CD4-positive, alpha-beta memory T cell (primary cell): ENCODE measurements around the gene NKD2. TPM values are rescaled to one million over a fixed set of nuclear protein-coding genes. Genes with fewer than 3 reads are reported as not detected.
A peak's percentile ranks its signal among the peaks of the same experiment; 100 is the strongest.

Experiments used
- CTCF ChIA-PET: fragments of 350-600 bp; sonication (Branson Sonifier 250); formaldehyde crosslinking; loops from one replicate; lab custom pipeline; 2021; ENCODE audit warnings: inconsistent platforms; ENCODE audit not compliant: partially characterized antibody; lab: Charles Lee
- POLR2A ChIA-PET: fragments of 350-600 bp; sonication (Branson Sonifier 250); formaldehyde crosslinking; loops from one replicate; lab custom pipeline; 2021; ENCODE audit not compliant: partially characterized antibody; lab: Charles Lee
- DNase-seq, 5 donors: peaks; one replicate each; pipeline versions ENCODE4 v3.0.0 to v3.0.0-alpha.2; 2020 to 2022; ENCODE audit warnings: mixed read lengths in 1 of 5
- H3K27ac ChIP-seq: one replicate; pipeline ENCODE4 v1.7.0; 2013; ENCODE audit warnings: low read depth, low read length
- H3K27me3 ChIP-seq: 2 replicates; pipeline ENCODE4 v1.7.0; 2013; ENCODE audit warnings: mild to moderate bottlenecking, low read length, moderate library complexity; ENCODE audit not compliant: insufficient read depth
- H3K36me3 ChIP-seq: 2 replicates; pipeline ENCODE4 v1.7.0; 2013; ENCODE audit warnings: mild to moderate bottlenecking, low read length, moderate library complexity; ENCODE audit not compliant: insufficient read depth
- H3K4me1 ChIP-seq: 2 replicates; pipeline ENCODE4 v1.7.0; 2013; ENCODE audit warnings: mild to moderate bottlenecking, low read length, moderate library complexity; ENCODE audit not compliant: insufficient read depth
- H3K4me3 ChIP-seq, 2 donors: one replicate each; pipeline ENCODE4 v1.7.0; 2013; ENCODE audit warnings: low read length in 2 of 2, mild to moderate bottlenecking in 1 of 2
- H3K9me3 ChIP-seq, 2 donors: one replicate each; pipeline ENCODE4 v1.7.0; 2013; ENCODE audit warnings: low read length in 2 of 2, control low read depth in 1 of 2; ENCODE audit not compliant: control insufficient read depth in 1 of 2
- H3K27ac Mint-ChIP-seq, 7 donors: one replicate each; pipeline ENCODE4 v1.8.0; 2020 to 2021; ENCODE audit warnings: mixed read lengths in 7 of 7, mild to moderate bottlenecking in 6 of 7, inconsistent platforms in 3 of 7, moderate library complexity in 3 of 7
- H3K27me3 Mint-ChIP-seq, 2 donors: one replicate each; pipeline ENCODE4 v1.8.0; 2020 to 2021; ENCODE audit warnings: mixed read lengths in 2 of 2
- H3K36me3 Mint-ChIP-seq, 2 donors: one replicate each; pipeline ENCODE4 v1.8.0; 2020 to 2021; ENCODE audit warnings: mixed read lengths in 2 of 2, inconsistent platforms in 1 of 2, mild to moderate bottlenecking in 1 of 2
- H3K4me1 Mint-ChIP-seq, 4 donors: one replicate each; pipeline ENCODE4 v1.8.0; 2020 to 2021; ENCODE audit warnings: mixed read lengths in 4 of 4, mild to moderate bottlenecking in 1 of 4
- H3K4me3 Mint-ChIP-seq, 8 donors: one replicate each; pipeline ENCODE4 v1.8.0; 2020 to 2021; ENCODE audit warnings: mixed read lengths in 8 of 8, mild to moderate bottlenecking in 7 of 8, moderate library complexity in 6 of 8, inconsistent platforms in 3 of 8
- H3K9me3 Mint-ChIP-seq, 8 donors: one replicate each; pipeline ENCODE4 v1.8.0; 2020 to 2021; ENCODE audit warnings: mixed read lengths in 8 of 8, mild to moderate bottlenecking in 5 of 8, inconsistent platforms in 3 of 8, moderate library complexity in 1 of 8
- intact Hi-C: fragments of 100-400 bp; cut with micrococcal nuclease; formaldehyde crosslinking; loops from one replicate; pipeline ENCODE4 v1.15.1; 2023
- polyA plus RNA-seq, 2 donors: library from polyadenylated mRNA; unstranded; fragments of 300-500 nt; fragmentation: Illumina TruSeq; gene quantifications; one replicate each; pipeline ENCODE4 v1.2.3, GENCODE V29; 2021
- total RNA-seq, 2 experiments: library from RNA; stranded (reverse); gene quantifications; one replicate each; pipeline ENCODE4 v1.2.3, GENCODE V29; 2021

Gene NKD2
- total and polyA plus RNA-seq, 4 experiments from 2014 or later = not detected

DNA sequence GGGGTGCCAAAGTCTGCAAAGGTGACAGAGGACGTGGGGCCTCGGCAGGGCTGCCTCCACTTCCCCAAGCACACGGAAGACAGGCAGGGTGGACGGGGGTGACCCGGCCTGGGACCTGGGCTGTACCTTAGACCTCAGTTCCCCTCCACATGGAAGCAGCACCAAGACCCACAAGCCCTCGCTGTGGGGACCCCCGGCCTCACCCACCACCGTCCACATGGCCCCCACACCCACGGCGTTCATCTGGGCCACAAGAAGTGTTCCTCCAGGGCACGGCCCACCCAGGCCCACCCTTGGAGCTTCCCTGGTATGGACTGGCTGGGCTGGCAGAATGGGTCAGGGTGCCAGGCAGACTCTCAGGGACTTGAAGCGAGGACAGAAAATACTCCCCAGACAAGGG, 45.8 kb upstream of the NKD2 start:
- Histone ChIP-seq H3K36me3 (no peaks in the 10 kb centered on the region), H3K27ac (no peak overlapping the region), H3K27me3 (peaks cover 7% of the 10 kb centered on the region), H3K4me3 (no peak overlapping the region), H3K4me1 (peaks cover 19% of the 10 kb centered on the region), H3K9me3 (no peaks in the 10 kb centered on the region)
- no peak overlapping the region for H3K4me3 Mint-ChIP-seq
- ChIA-PET POLR2A (no interaction called here), CTCF (no interaction called here)
- intact Hi-C loops = no loop called here
- peaks cover 19 to 33% of the 10 kb centered on the region in 2 donors for H3K27me3 Mint-ChIP-seq
- no peak overlapping the region for H3K27ac Mint-ChIP-seq
- DNase-seq = no peak
- peaks cover 12 to 23% (median 16%) of the 10 kb centered on the region in 4 donors for H3K4me1 Mint-ChIP-seq
- no peaks in the 10 kb centered on the region for H3K9me3 Mint-ChIP-seq
- H3K36me3 Mint-ChIP-seq = no peaks in the 10 kb centered on the region

GRCh38 chr5:963310-963672, 45.3 kb upstream of the NKD2 start:
- ChIA-PET POLR2A (no interaction called here), CTCF (no interaction called here)
- H3K4me1 ChIP-seq = peaks cover 17% of the 10 kb centered on the region
- peaks cover 10% of the 10 kb centered on the region for H3K27me3 ChIP-seq
- Mint-ChIP-seq H3K9me3 (no peaks in the 10 kb centered on the region), H3K27me3 (peaks cover 23 to 35% of the 10 kb centered on the region in 2 donors), H3K36me3 (no peaks in the 10 kb centered on the region), H3K4me1 (peaks cover 10 to 20% (median 16%) of the 10 kb centered on the region in 4 donors), H3K4me3 (peak overlapping the region; percentile 41 to 86 (median 71)), H3K27ac (peak overlapping the region in 6 of 7 donors; percentile 81 to 90 (median 86))
- no peak overlapping the region for H3K27ac ChIP-seq
- DNase-seq = no peak
- no peak overlapping the region for H3K4me3 ChIP-seq
- no peaks in the 10 kb centered on the region for H3K9me3 ChIP-seq
- intact Hi-C loops = no loop called here
- H3K36me3 ChIP-seq = no peaks in the 10 kb centered on the region

DNA sequence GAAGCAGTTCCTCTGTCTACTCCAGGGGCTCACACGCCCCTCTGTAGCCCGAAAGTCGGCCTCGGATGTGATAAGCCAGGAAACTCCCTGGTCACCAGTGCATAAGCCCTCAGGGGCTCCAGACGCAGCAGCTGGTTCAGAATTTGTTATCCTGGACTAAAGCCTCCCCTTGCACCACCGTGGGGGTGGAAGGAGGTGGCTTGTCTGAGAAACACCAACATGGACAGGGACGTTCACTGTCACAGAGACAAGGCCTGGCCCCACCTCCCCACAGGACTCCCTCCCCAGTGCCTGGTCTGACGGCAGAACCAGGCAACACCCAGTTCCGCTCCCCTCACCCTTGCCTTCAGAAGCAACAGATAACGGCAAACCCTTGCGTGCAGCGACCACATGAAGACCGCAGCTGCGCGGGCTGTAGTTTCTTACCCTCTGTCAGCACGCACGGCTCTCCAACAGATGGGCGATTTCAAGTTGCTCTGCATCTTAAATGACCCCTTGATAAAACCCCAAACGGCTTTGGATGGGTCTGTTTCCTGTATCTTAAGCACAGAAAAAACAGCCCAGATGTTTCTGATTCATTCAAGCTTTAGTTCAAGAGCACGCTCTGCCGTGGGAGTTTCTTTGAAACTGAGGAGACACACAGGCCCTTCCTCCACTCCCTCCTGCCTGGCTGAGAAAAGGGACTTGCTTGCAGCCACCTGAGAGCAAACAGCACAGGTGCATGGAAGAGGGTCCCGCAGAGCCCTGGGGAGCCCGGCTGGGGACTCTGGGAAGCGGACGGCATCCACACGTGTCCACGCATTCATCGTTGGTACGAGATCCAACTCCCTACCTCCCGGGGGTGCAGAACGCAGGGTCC, 44.7 kb upstream of the NKD2 start:
- no peak overlapping the region for H3K27ac ChIP-seq
- H3K4me3 ChIP-seq = no peak overlapping the region
- H3K36me3 ChIP-seq = no peaks in the 10 kb centered on the region
- DNase-seq = peak in 4 of 5 donors; percentile 41 to 59 (median 56)
- Mint-ChIP-seq H3K9me3 (no peaks in the 10 kb centered on the region), H3K27me3 (peaks cover 28 to 39% of the 10 kb centered on the region in 2 donors), H3K27ac (peak overlapping the region; percentile 2 to 90 (median 86)), H3K4me3 (peak overlapping the region; percentile 63 to 86 (median 74)), H3K4me1 (peaks cover 10 to 20% (median 17%) of the 10 kb centered on the region in 4 donors), H3K36me3 (no peaks in the 10 kb centered on the region)
- peaks cover 15% of the 10 kb centered on the region for H3K27me3 ChIP-seq
- ChIA-PET POLR2A (interaction anchor here (0.7 kb wide), 1 partner anchor 120 kb away, joined by 3 read pairs; no protein-coding TSS in a partner anchor), CTCF (no interaction called here)
- peaks cover 17% of the 10 kb centered on the region for H3K4me1 ChIP-seq
- H3K9me3 ChIP-seq = no peaks in the 10 kb centered on the region
- intact Hi-C loops = no loop called here

DNA sequence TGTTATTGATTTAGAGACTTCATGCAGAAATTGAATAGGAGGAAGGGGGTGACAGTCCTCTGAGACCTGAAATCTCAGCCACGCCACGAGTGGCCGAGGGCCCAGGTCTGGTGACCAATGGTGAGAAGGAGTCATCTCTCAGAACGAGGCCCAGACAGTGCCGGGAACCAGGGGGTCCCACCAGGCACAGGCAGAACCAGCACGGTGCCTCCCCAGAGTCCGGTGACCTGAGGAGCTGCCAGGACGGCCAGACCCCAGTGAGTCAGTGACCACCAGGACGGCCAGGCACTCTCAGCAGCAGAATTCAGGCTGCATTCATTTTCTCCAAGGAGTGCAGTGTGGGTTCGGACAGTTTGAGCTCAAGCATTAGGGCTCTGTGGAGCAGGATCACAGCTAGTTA, 43.8 kb upstream of the NKD2 start:
- DNase-seq = no peak
- POLR2A ChIA-PET = no interaction called here
- Histone ChIP-seq H3K4me1 (peaks cover 17% of the 10 kb centered on the region), H3K36me3 (no peaks in the 10 kb centered on the region), H3K27ac (no peak overlapping the region), H3K4me3 (no peak overlapping the region), H3K27me3 (peaks cover 21% of the 10 kb centered on the region), H3K9me3 (no peaks in the 10 kb centered on the region)
- CTCF ChIA-PET = no interaction called here
- Mint-ChIP-seq H3K9me3 (peaks cover 0 to 2% (median 0%) of the 10 kb centered on the region in 8 donors), H3K4me3 (peak overlapping the region in 1 of 8 donors; percentile 31), H3K27me3 (peaks cover 37 to 46% of the 10 kb centered on the region in 2 donors), H3K36me3 (no peaks in the 10 kb centered on the region), H3K4me1 (peaks cover 10 to 23% (median 18%) of the 10 kb centered on the region in 4 donors), H3K27ac (peak overlapping the region in 1 of 7 donors; percentile 10)
- intact Hi-C loops = no loop called here

DNA sequence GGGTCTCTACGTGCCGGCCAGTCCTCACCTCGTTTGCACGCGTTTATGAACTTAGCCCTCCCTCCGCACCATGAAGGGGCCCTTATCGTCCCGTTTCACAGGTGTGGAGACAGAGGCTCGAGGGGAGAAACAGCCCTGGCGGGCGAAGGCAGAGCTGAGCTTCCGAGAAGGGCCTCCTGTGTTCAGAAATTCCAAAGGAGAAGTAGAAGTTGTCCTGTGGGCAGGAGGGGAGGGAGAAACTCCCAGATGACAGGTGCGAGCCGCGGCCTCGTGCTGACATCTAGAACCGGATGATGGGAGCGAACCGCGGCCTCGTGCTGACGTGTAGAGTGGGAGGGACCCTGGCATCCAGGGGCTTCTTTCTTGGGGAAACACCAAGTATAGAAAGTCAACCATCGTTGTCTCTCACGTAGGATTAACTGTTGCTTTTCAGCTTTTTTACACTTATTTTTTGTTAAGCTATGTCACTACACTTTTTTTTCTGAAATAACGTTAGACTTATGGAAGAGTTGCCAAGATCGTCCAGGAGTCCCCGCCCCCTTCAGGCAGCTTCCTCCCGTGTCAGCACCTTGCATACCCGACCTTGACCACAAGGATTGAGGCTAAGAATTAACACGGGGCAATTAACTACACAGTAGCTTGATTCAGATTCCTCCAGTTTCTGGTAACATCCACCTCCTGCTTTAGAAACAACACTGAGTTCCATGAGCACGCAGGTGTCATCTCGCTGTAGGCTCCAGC, 42.8 kb upstream of the NKD2 start:
- H3K4me3 ChIP-seq = no peak overlapping the region
- no peaks in the 10 kb centered on the region for H3K36me3 ChIP-seq
- H3K27ac ChIP-seq = no peak overlapping the region
- no peaks in the 10 kb centered on the region for H3K9me3 ChIP-seq
- peak overlapping the region in 1 of 7 donors; percentile 48 for H3K27ac Mint-ChIP-seq
- ChIA-PET CTCF (no interaction called here), POLR2A (no interaction called here)
- no peak overlapping the region for H3K4me3 Mint-ChIP-seq
- no peak for DNase-seq
- H3K9me3 Mint-ChIP-seq = peaks cover 0 to 2% (median 0%) of the 10 kb centered on the region in 8 donors
- peaks cover 21% of the 10 kb centered on the region for H3K27me3 ChIP-seq
- H3K4me1 ChIP-seq = peaks cover 17% of the 10 kb centered on the region
- peaks cover 37 to 48% of the 10 kb centered on the region in 2 donors for H3K27me3 Mint-ChIP-seq
- intact Hi-C loops = no loop called here
- peaks cover 10 to 23% (median 18%) of the 10 kb centered on the region in 4 donors for H3K4me1 Mint-ChIP-seq
- H3K36me3 Mint-ChIP-seq = no peaks in the 10 kb centered on the region

- peaks cover 39 to 48% of the 10 kb centered on the region in 2 donors for H3K27me3 Mint-ChIP-seq
- H3K4me3 Mint-ChIP-seq = no peak overlapping the region
- H3K27ac Mint-ChIP-seq = peak overlapping the region in 1 of 7 donors; percentile 48
- POLR2A ChIA-PET = no interaction called here
- H3K4me1 ChIP-seq = peaks cover 17% of the 10 kb centered on the region
- no peak overlapping the region for H3K4me3 ChIP-seq
- H3K36me3 Mint-ChIP-seq = no peaks in the 10 kb centered on the region
- H3K36me3 ChIP-seq = no peaks in the 10 kb centered on the region
- peaks cover 21% of the 10 kb centered on the region for H3K27me3 ChIP-seq
- no peaks in the 10 kb centered on the region for H3K9me3 ChIP-seq
- CTCF ChIA-PET = no interaction called here
- DNase-seq = no peak
- intact Hi-C loops = no loop called here
- H3K4me1 Mint-ChIP-seq = peaks cover 10 to 23% (median 18%) of the 10 kb centered on the region in 4 donors
- H3K27ac ChIP-seq = no peak overlapping the region
- peaks cover 0 to 2% (median 0%) of the 10 kb centered on the region in 8 donors for H3K9me3 Mint-ChIP-seq
Observed at GRCh38 chr5:966345-966710, 42.3 kb upstream of the NKD2 start.

DNA sequence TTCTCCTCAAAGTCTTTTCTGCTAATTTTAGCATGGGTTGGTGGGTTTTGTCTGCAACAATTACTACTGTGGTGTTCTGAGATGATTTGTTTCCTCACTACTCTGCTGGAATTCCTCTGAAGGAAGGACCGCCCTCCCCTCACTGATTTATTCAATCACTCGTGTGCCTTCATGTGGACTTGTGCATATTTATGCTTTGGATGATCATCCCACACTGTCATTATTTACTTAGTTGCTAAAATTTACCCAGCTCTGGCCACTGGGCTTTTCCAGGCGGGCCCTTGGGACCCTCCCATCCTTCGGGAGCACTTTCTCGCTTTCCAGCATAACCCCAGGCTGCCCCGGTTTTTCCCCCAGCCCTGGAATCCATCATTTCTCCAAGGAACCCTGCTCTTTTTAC, 41.7 kb upstream of the NKD2 start:
- peaks cover 39 to 53% of the 10 kb centered on the region in 2 donors for H3K27me3 Mint-ChIP-seq
- CTCF ChIA-PET = no interaction called here
- peaks cover 10 to 23% (median 18%) of the 10 kb centered on the region in 4 donors for H3K4me1 Mint-ChIP-seq
- H3K9me3 ChIP-seq = no peaks in the 10 kb centered on the region
- intact Hi-C loops = no loop called here
- H3K27me3 ChIP-seq = peaks cover 21% of the 10 kb centered on the region
- H3K4me3 Mint-ChIP-seq = no peak overlapping the region
- POLR2A ChIA-PET = no interaction called here
- no peaks in the 10 kb centered on the region for H3K36me3 ChIP-seq
- no peak overlapping the region for H3K27ac ChIP-seq
- peaks cover 0 to 3% (median 0%) of the 10 kb centered on the region in 8 donors for H3K9me3 Mint-ChIP-seq
- no peak overlapping the region for H3K4me3 ChIP-seq
- H3K27ac Mint-ChIP-seq = no peak overlapping the region
- no peaks in the 10 kb centered on the region for H3K36me3 Mint-ChIP-seq
- H3K4me1 ChIP-seq = peaks cover 17% of the 10 kb centered on the region
- no peak for DNase-seq
